Stimulated activated CD4-positive, alpha-beta T cell treated with anti-CD3 and anti-CD28 coated beads, Interleukin-2, amount 100 ng/mL, for 4 hours (primary cell): ENCODE measurements around the gene ZNF444.
"Not testable (repeated sequence)": the region's sequence is repeated elsewhere in the genome, so short reads cannot be mapped to it uniquely, and the experiment has no call there.

Experiments used
- DNase-seq: peaks from one replicate; pipeline ENCODE4 v3.0.0-alpha.2; 2020; ENCODE audit warnings: low read depth

ZNF444 gene

GRCh38 chr19:56148096-56148495, 7.0 kb downstream of the ZNF444 start:
- DNase-seq = no peak

DNA sequence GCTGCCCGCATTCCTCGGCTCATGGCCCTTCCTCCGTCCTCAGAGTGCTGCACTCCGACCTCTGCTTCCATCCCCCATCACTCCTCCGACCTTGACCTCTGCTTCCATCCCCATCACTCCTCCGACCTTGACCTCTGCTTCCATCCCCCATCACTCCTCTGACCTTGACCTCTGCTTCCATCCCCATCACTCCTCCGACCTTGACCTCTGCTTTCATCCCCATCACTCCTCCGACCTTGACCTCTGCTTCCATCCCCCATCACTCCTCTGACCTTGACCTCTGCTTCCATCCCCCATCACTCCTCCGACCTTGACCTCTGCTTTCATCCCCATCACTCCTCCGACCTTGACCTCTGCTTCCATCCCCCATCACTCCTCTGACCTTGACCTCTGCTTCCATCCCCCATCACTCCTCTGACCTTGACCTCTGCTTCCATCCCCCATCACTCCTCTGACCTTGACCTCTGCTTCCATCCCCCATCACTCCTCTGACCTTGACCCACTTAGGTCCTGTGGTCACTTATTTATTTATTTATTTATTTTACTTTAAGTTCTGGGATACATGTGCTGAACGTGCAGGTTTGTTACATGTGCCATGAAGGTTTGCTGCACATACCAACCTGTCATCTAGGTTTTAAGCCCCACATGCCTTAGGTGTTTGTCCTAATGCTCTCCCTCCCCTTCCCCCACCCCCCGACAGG, 8.0 kb downstream of the ZNF444 start:
- DNase-seq = not testable (repeated sequence)

DNA sequence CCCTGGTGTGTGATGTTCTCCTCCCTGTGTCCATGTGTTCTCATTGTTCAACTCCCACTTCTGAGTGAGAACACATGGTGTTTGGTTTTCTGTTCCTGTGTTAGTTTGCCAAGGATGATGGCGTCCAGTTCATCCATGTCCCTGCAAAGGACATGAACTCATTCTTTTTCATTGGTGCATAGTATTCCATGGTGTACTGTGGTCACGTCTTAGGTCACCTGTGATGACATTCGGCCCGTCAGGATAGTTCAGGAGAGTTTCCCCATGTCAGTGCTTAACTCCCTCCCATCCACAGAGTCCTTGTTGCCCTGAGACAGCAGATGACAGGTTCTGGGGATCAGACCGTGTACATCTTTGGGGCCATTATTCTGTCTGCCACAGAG, 8.6 kb downstream of the ZNF444 start:
- no peak for DNase-seq

GRCh38 chr19:56150358-56150757, 9.3 kb downstream of the ZNF444 start:
- DNase-seq = no peak

DNA sequence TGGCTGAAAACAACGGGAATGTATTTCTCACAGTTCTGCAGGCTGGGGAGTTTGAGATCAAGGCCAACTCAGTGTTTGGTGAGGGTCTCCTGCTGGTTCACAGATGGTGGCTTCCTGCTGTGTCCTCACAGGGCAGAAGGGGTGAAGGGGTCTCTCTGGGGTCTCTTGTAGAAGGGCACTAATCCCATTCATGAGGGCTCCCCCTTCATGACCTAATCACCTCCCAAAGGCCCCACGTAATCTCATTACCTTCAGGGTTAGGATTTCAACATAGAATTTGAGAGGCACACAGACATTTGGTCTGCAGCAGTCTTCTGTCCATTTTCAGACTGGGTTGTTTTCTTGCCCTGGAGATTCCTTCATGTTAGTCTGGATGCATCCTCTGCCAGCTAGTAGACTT, 11.6 kb downstream of the ZNF444 start:
- no peak for DNase-seq

DNA sequence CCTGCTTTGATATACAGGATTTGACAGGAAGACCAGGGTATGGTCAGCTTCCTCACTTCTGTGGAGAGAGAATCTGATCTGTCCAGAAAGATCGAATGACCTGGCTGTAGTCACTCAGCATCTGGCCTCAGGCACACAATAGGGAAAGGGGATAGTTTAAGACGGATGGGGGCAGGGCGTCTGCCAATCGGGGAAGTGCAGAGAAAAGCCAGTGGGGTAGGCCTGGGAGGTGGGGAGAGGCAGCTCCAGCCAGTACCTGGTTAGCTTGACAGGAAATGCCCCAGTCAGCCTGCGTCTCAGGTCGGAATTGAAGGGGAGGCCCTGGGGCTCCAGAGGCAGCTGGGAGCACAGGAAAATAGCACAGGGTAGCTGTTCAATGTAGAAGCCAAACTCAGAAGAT, 12.4 kb downstream of the ZNF444 start:
- no peak for DNase-seq

GRCh38 chr19:56155124-56155687, 14.1 kb downstream of the ZNF444 start:
- DNase-seq = no peak

GRCh38 chr19:56156768-56157167, 15.7 kb downstream of the ZNF444 start:
- no peak for DNase-seq

DNA sequence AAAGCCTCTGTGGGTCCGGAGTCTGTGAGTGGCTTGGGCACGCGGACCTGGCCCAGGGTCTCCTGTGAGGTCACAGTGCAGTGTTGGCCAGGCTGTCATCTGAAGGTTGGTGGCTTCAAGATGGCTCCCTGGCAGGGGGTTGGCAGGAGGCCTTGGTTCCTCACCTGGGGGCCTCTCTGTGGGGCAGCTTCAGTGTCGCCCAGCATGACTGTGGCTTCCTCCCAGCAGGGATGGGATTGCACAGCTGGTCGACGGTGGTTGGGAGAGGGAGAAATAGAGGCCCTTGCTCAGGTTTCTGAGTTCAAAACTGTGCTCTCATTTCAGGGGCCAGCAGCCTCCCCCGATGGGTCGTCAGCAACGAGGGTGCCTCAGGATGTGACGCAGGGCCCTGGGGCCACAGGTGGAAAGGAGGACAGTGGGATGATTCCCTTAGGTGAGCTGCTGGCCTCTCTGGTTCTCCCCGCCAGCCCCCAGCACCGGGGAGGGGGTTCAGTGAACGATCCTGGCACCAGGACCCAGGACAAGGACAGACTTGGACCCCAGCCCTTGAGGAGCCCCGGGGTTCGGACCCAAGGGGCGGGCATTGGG, 17.2 kb downstream of the ZNF444 start:
- DNase-seq = no peak

- no peak for DNase-seq
These were observed 18.0 kb downstream of the ZNF444 start for GRCh38 chr19:56159009-56159559.

- no peak for DNase-seq
These were observed 18.7 kb downstream of the ZNF444 start for GRCh38 chr19:56159622-56160271.

- no peak for DNase-seq
These were observed 20.4 kb downstream of the ZNF444 start for GRCh38 chr19:56161534-56161933.

- DNase-seq = no peak
These were observed 21.2 kb downstream of the ZNF444 start for GRCh38 chr19:56162258-56162657.

DNA sequence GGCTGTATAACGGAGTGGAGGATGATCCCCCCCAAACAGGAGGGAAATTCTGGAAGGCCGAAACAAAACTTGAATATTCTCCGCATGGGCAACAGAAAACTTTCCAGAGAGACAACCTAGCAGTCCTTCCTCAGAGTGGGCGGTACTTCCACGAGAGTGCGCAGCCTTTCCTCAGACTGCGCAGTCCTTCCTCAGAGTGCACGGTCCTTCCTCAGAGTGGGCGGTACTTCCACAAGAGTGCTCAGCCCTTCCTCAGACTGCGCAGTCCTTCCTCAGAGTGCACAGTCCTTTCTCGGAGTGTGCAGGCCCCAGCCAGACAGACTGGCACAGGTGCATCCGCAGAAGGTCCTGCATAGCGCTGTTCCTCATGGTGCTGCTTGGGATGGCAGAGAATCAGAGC, 22.0 kb downstream of the ZNF444 start:
- no peak for DNase-seq

- no peak for DNase-seq
These were observed 26.0 kb downstream of the ZNF444 start for GRCh38 chr19:56167064-56167578.

GRCh38 chr19:56170261-56170660, 29.2 kb downstream of the ZNF444 start:
- DNase-seq = no peak

DNA sequence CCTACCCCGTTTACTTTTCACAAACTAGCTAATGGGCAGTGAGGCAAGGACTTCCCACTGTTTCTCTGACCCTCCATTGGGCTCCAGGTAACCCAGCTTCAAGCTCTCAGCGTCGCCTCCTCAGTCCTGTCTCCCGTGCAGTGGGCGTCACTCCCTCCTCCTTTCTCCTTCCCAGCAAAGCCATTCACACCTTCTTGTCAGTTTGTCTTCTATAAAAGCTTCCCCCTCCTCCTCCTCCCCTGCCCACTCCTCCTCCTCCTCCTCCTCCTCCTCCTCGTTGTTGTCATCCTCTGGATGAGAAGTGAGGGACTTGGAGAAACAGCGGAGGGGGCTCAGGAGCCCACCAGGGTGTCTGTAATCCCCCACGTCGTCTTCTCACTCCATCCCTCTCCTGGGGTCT, 33.0 kb downstream of the ZNF444 start:
- no peak for DNase-seq

GRCh38 chr19:56174550-56174949, 33.5 kb downstream of the ZNF444 start:
- DNase-seq = no peak

DNA sequence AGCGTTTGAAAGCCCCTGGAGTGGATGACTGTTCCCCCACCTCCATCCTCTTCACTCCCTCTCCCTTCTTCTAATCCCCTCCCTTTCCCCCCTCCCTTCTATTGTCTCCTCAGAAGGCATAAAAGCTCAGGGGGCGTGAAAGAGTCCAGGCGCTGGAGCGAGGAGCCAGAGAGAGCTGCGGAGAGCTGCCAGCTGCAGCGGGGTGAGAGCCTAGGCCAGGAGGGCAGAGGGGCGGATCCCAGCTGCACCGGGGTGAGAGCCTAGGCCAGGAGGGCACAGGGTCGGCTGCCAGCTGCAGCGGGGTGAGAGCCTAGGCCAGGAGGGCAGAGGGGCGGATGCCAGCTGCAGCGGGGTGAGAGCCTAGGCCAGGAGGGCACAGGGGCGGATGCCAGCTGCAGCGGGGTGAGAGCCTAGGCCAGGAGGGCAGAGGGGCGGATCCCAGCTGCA, 34.8 kb downstream of the ZNF444 start, which contains the start of gene GALP:
Gene GALP, plus strand, starts transcription at position 148 of the 447 bp plus-strand sequence. CDS start 1,101 bp downstream, outside the sequence.
- not testable (repeated sequence) for DNase-seq

DNA sequence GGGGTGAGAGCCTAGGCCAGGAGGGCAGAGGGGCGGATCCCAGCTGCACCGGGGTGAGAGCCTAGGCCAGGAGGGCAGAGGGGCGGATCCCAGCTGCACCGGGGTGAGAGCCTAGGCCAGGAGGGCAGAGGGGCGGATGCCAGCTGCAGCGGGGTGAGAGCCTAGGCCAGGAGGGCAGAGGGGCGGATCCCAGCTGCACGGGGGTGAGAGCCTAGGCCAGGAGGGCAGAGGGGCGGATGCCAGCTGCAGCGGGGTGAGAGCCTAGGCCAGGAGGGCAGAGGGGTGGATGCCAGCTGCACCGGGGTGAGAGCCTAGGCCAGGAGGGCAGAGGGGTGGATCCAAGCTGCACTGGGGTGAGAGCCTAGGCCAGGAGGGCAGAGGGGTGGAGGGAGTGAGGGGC, 35.2 kb downstream of the ZNF444 start:
- not testable (repeated sequence) for DNase-seq

GRCh38 chr19:56176881-56177280, 35.8 kb downstream of the ZNF444 start:
- no peak for DNase-seq

- no peak for DNase-seq
These were observed 36.6 kb downstream of the ZNF444 start for GRCh38 chr19:56177564-56178243.
